ENCODE measurements around the gene PHC3.

GRCh38 chr3:170180079-170180907 lies 1.2 kb downstream of the PHC3 start:
- no peak for TF ChIP-seq EZH2 (IDR thresholded peaks at IDR 0.05; ENCODE audit: insufficient read depth, poor library complexity, severe bottlenecking)
- no peak for TF ChIP-seq EZH2phosphoT487 (IDR thresholded peaks at IDR 0.05; ENCODE audit: insufficient read depth, low read depth)

Measured in GM23248 (cell line).